ENCODE data around the gene TMA7.

Gene TMA7

GRCh38 chr3:48423883-48424695 is 16.0 kb upstream of the TMA7 start:
- DNase-seq, result no peak

- no peak for DNase-seq
These were observed 14.7 kb upstream of the TMA7 start for GRCh38 chr3:48425281-48425812.

- DNase-seq, result no peak
These were observed 13.6 kb upstream of the TMA7 start for GRCh38 chr3:48426401-48426909.

GRCh38 chr3:48426944-48427629 is 13.0 kb upstream of the TMA7 start:
- no peak for DNase-seq

- no peak for DNase-seq
These were observed 12.5 kb upstream of the TMA7 start for GRCh38 chr3:48427630-48427962.

- no peak for DNase-seq
These were observed 11.9 kb upstream of the TMA7 start for GRCh38 chr3:48428088-48428571.

- DNase-seq, result no peak
These were observed 11.3 kb upstream of the TMA7 start for GRCh38 chr3:48428572-48429316.

GRCh38 chr3:48429317-48429959 is 10.6 kb upstream of the TMA7 start:
- peak; percentile 44 for DNase-seq

- DNase-seq, result no peak
These were observed 9.9 kb upstream of the TMA7 start, which contains the start of gene PLXNB1 for GRCh38 chr3:48429960-48430707. Gene PLXNB1, minus strand, starts transcription at chr3:48430086. Its CDS starts 5,475 bp downstream, at chr3:48424611.

GRCh38 chr3:48430708-48431101 is 9.4 kb upstream of the TMA7 start:
- no peak for DNase-seq

- no peak for DNase-seq
These were observed 8.6 kb upstream of the TMA7 start for GRCh38 chr3:48431224-48432029.

- DNase-seq, result no peak
These were observed 7.4 kb upstream of the TMA7 start for GRCh38 chr3:48432411-48433371.

GRCh38 chr3:48433472-48434118 is 6.5 kb upstream of the TMA7 start:
- DNase-seq, result no peak

- no peak for DNase-seq
These were observed 5.3 kb upstream of the TMA7 start for GRCh38 chr3:48434591-48435222.

- no peak for DNase-seq
These were observed 4.8 kb upstream of the TMA7 start for GRCh38 chr3:48435223-48435595.

- DNase-seq, result peak; percentile 77
These were observed 4.1 kb upstream of the TMA7 start for GRCh38 chr3:48435774-48436476.

- DNase-seq, result no peak
These were observed 3.6 kb upstream of the TMA7 start for GRCh38 chr3:48436477-48436787.

- no peak for DNase-seq
These were observed 3.2 kb upstream of the TMA7 start for GRCh38 chr3:48436855-48437254.
